Measurements from ENCODE around the gene ZBTB7A. TPM values are rescaled to one million over a fixed set of nuclear protein-coding genes. Genes with fewer than 3 reads are reported as not detected.

ZBTB7A gene
- total RNA-seq: 59.9 and 61.2 TPM in 2 replicates

GRCh38 chr19:4066682-4067395, at the start of gene ZBTB7A:
ZBTB7A (minus strand) TSS chr19:4066899; CDS start chr19:4055232, 11,667 bp downstream.

GRCh38 chr19:4007021-4007835, 59.5 kb downstream of the ZBTB7A start, which contains the start of gene PIAS4:
PIAS4 (plus strand) TSS chr19:4007736; CDS start chr19:4007761, 25 bp downstream.

Other genes starting within 250 kb of the ZBTB7A start
- gene ZFR2, start 197.9 kb downstream of the ZBTB7A start, total RNA-seq: not detected in 2 replicates
- not detected in 2 replicates for gene ATCAY, start 186.2 kb downstream of the ZBTB7A start, total RNA-seq
- gene NMRK2, start 133.8 kb downstream of the ZBTB7A start, total RNA-seq: not detected in 2 replicates
- gene DAPK3, start 95.8 kb downstream of the ZBTB7A start, total RNA-seq: 63.6 and 65.4 TPM in 2 replicates
- 1,684 and 2,218 TPM in 2 replicates for gene EEF2, start 81.4 kb downstream of the ZBTB7A start, total RNA-seq
- gene PIAS4, start 59.2 kb downstream of the ZBTB7A start, total RNA-seq: 20.8 and 21.8 TPM in 2 replicates
- gene MAP2K2, start 57.2 kb upstream of the ZBTB7A start, total RNA-seq: 151 and 165 TPM in 2 replicates
- not detected in 2 replicates for gene CREB3L3, start 86.7 kb upstream of the ZBTB7A start, total RNA-seq
- gene SIRT6, start 115.7 kb upstream of the ZBTB7A start, total RNA-seq: 31.9 and 41.1 TPM in 2 replicates
- gene ANKRD24, start 115.8 kb upstream of the ZBTB7A start, total RNA-seq: under 0.01 and 0.28 TPM in 2 replicates
- not detected in 2 replicates for gene EBI3, start 162.6 kb upstream of the ZBTB7A start, total RNA-seq
- gene YJU2, start 180.2 kb upstream of the ZBTB7A start, total RNA-seq: 29.7 and 29.8 TPM in 2 replicates
- gene SHD, start 212.4 kb upstream of the ZBTB7A start, total RNA-seq: not detected in 2 replicates
- gene TMIGD2, start 235.5 kb upstream of the ZBTB7A start, total RNA-seq: not detected in 2 replicates
- 5.1 and 6.4 TPM in 2 replicates for gene FSD1, start 237.7 kb upstream of the ZBTB7A start, total RNA-seq

All from airway epithelial cell (primary cell).